Daoy (cell line): Measurements from ENCODE around the gene IGFLR1. TPM values are rescaled to one million over a fixed set of nuclear protein-coding genes. Genes with fewer than 3 reads are reported as not detected.
"Not testable (repeated sequence)": the region's sequence is repeated elsewhere in the genome, so short reads cannot be mapped to it uniquely, and the experiment has no call there.

Experiments
- DNase-seq: peaks from one replicate; pipeline ENCODE4 v3.0.0-alpha.2; 2015; ENCODE audit warnings: low read depth
- total RNA-seq: library from RNA; depleted of rRNA; stranded (reverse); fragments of >200 nt; shearing (Covaris generic); gene quantifications from 2 replicates; pipeline ENCODE4 v1.2.3, GENCODE V29; 2014; rRNA removed

Gene IGFLR1
- total RNA-seq, 1 experiment from 2014 or later = 3.9 TPM

DNA sequence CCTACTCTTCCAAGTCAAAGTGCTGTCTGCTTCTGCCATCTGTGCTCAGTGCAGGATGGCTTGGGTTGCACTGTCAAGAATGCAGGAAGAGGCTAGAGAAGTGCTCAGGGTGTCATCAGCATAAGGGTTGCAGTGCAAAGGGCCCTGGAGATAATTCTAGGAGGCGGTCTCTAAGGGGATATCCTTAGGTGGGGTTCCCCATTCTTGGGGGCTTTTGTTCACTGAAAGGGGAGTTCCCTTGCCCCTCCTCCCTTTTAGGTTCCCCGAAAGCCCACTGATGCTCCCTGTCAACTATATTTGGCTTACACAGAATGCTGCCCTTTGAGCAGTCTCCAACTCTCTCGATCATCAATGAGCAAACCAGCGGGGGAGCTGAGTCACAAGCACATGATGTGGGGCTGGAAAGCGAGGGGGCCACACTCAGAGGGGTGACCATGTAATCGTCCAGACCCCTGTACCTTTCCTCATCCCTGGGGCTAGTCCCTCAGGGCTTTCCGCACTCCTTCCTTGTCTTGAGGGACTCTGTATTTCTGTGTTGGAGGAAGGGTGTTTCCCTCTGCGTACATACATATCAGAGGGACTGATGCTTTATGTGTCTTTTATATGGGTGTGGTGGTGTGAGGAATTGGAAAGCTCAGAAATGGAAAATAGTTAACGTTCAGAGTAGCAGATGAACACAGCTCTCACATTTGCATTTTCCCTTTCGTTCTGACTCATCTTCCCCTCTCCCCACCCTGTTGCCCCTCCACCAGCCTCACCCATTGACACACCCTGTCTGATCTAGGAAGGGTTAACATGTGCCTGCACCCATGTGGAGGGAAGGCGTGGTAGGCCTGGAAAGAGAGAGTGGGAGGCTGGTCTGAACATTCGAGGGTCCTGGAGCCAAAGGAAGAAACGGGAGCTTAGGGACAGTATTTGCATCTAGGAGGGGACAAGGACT is 31.2 kb downstream of the IGFLR1 start:
- peak; percentile 35 for DNase-seq

DNA sequence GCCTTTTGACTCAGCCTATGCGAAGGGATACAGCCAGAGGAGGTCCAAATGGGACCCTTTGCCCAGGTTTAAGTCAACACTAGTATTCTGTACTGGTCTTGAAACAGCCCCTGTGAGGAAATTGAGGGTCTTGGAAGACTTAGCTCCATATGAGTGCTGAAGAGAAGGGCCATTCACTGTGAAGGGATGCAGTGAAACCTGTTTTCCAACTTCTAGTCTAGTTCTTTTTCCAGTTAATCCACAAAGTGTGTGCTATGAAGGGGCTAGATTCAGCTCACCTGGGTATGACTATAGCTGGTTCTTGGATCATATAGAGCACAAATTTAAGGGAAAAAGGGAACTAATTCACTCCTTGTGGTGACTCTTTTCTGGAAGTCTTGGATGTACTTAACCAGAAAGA is 33.9 kb downstream of the IGFLR1 start:
- DNase-seq = no peak

DNA sequence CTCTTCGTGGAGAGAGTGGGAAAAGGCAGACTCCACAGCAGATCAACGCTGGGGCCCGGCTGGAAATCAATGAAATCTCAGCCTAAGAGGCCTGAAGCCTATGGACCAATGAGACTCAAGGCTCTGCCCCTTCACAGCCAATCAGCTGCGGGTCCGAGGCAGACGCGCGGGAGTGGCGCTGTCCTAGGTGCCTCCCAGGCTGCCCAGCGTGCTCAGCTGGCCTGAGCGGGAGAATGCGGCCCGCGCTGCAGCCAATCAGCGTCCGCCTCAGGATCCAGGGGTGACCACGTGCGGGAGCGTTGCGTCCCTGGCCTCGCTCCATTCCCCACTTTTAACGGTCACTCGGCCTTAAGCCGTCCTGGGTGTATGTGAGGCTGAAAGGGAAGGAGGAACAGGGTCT is 38.0 kb downstream of the IGFLR1 start, which contains the start of gene ZBTB32:
ZBTB32 (plus strand) TSS at position 341 of the 400 bp plus-strand sequence. CDS start 10,069 bp downstream, outside the sequence.
- peak; percentile 71 for DNase-seq

DNA sequence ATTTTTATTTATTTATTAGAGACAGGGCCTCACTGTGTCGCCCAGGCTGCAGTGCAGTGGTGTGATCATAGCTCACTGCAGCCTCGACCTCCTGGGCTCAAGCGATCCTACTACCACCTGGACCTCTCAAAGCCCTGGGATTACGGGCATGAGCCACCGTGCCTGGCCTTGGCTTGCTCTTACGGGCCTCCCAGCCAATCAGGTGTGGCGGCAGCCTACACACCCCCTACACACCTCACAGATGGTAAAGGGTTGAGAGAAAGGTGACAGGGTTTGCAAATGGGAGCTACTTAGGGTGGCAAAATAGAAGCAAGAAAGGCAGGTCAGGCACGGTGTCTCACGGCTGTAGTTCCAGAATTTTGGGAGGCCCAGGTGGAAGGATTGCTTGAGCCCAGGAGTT is 38.9 kb downstream of the IGFLR1 start:
- DNase-seq = no peak

DNA sequence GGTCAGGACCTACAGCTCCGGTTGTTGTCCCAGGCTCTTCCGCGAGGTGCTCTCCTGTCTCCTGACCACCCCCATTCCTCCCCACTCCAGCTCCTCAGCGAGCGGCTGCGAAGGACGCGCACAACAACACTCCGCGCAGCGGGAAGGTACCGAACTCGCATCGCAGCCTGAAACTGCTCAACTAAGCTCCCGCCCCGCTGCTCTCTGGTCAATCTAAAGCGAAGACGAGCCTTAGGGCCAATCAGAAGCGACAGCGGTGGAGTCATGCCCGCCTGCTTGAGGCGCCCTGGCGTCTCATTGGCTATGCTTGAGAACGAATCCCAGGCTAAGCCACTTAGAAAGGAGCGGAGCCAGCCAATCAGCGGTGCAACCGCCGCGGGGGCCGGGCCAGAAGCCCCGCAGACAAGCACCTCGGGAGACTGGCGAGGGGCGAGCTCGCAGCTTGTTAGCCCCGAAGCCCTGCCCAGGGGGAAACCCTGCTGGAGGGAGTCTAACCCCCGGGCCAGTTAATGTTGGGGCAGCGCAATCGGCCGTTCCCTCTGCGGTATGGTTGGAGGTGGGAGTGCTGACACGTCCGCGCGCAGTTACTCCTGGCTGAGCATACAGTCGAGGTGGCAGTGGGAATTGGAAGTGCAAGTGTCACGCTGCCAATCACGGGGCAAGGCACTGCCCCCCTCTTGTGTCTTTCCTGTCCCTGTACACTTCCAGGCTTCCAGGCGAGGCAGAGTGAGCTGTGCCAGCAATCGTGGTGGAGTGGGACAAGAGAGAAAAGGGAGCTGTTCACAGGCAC is 39.8 kb downstream of the IGFLR1 start:
- peak; percentile 99 for DNase-seq

DNA sequence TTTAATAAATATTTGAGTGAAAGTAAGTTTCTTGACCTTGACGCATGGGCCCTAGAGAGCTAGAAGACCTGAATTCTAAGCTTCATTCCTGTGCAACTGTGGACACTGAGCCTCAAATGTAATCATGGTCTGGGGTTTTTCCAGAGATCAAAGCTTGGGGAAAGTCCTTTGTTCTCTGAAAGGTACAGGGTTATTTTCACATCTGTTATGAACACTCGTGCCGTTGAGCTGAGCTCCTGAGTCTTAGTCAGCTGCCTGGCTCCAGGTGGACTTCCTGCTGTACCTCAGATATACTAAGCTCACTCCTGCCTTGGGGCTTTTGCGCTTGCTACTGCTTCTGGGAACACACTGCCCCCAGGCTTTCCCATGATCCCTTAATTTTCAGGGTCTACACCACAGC is 45.4 kb downstream of the IGFLR1 start:
- no peak for DNase-seq

DNA sequence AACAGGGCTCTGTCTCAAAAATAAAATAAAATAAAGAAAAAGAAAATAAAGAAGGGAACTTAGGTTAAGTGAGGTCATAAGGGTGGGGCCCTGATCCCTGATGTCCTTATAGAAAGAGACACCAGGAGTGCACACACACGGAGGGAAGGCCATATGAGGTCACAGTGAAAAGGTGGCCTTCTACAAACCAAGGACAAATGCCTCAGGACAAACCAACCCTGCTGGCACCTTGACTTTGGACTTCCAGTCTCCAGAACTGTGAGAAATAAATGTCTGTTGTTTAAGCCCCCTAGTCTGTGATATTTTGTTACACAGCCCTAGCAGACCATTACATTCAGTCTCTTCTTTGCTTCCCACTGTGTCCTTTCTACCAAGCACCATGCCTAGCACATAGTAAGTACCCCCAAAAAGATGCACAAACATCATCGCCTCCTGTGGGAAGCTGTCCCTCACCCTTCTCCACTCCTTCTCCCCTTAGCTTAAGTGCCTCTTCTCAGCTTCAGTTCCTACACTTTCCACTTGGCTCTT is 46.3 kb downstream of the IGFLR1 start:
- DNase-seq = no peak

DNA sequence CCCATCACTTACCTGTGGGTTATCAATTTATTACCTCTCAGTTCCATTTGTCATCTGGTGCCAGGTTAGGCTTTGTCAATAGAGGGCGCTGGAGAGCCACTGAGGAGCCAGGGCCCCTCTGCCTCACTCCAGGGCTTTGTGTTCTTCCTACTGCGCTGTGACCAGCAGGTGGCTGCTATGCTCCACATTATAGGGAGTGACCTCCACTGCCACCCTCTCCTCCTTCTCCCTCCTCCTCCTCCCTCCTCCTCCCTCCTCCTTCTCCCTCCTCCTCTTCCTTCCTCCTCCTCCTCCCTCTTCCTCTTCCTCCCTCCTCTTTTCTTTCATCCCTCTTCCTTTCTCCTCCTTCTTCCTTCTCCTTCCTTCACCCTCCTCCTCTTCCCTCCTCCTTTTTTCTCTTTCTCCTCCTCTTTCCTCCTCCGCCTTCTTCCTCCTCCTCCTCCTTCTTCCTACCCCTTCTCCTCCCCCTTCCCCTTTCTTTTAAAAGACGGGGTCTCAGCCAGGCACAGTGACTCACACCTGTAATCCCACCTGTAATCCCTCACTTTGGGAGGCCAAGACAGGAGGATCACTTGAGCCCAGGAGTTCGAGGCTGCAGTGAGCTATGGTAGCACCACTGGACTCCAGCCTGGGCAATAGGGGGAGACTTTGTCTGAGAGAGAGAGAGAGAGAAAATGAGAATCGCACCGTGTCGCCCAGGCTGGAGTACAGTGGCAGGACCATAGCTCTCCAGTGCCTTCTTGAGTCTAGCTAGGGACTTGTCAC is 48.2 kb downstream of the IGFLR1 start:
- DNase-seq = peak; percentile 89

DNA sequence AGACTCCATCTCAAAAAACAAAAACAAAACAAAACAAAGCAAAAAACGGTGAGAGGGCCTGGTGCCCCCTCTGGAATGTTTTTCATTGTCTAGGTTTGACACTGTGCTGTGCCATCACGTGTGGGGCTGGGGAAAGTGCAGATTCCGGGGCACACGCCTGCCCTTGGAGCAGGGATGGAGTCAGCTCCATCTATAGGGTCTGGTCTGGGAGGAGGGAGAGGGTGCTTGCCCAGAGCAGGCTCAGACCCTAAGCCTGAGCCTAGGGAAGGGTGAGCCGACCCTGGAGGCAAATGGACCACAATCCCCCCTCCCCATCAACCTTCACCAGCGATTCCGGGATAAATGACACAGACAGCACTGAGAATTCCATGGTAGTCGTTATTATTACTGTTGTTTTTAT is 48.8 kb downstream of the IGFLR1 start:
- DNase-seq = no peak

DNA sequence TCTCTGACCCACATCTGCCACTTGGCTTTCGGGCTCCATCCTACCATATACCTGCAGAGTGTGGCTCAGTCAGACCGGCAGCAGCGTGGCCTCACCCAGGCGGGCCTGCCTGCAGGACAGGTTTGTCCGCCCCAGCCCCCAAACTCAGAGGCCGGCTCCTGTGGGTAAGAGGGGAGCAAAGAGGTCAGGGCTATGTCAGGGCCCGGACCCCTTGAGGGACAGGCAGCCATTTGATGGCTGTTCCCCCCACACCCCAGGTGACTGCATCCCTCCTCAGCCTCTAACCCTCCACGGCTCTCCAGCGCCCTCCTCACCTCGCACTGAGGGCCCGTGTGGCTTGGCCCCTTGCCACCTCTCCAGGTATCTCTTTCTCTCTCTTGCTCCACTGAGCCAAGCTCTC is 50.2 kb downstream of the IGFLR1 start:
- DNase-seq = no peak

DNA sequence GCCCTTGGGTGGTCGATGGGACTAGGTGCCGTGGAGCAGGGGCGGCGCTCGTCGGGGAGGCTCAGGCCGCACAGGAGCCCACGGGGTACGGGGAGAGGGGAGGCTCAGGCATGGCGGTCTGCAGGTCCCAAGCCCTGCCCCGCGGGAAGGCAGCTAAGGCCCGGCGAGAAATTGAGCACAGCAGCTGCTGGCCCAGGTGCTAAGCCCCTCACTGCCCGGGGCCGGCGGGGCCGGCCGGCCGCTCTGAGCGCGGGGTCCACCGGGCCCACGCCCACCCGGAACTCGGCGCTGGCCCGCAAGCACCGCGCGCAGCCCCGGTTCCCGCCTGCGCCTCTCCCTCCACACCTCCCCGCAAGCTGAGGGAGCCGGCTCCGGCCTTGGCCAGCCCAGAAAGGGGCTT is 51.1 kb downstream of the IGFLR1 start:
- DNase-seq = not testable (repeated sequence)

DNA sequence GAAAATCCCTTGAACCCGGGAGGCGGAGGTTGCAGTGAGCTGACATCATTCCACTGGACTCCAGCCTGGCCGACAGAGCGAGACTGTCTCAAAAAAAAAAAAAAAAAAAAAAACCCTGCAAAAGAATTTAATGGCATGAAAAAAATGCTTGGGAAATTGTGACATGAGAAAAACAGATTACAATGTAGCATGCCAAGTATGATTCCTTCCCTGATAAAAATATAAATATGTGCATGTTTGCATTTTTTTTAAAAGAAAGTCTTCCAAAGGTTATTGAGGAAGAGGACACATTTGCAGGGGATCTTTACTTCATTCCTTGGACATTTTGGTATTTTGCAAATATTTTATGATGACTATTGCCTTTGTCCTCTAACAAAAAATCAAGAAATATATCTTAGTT is 52.4 kb downstream of the IGFLR1 start:
- DNase-seq = no peak

Other genes with a start within 250 kb of the IGFLR1 start
- gene DMKN, start 228.8 kb downstream of the IGFLR1 start, total RNA-seq = 38.1 and 54.3 TPM in 2 replicates
- gene SBSN, start 214.1 kb downstream of the IGFLR1 start, total RNA-seq = 0.11 TPM in 1 of 2 replicates, not detected in the other
- gene GAPDHS, start 209.0 kb downstream of the IGFLR1 start, total RNA-seq = not detected in 2 replicates
- gene TMEM147, start 196.8 kb downstream of the IGFLR1 start, total RNA-seq = 113 and 114 TPM in 2 replicates
- gene ATP4A, start 178.8 kb downstream of the IGFLR1 start, total RNA-seq = not detected in 2 replicates
- not detected in 2 replicates for gene PMIS2, start 156.3 kb downstream of the IGFLR1 start, total RNA-seq
- 14.9 and 21.3 TPM in 2 replicates for gene HAUS5, start 129.7 kb downstream of the IGFLR1 start, total RNA-seq
- gene RBM42, start 113.4 kb downstream of the IGFLR1 start, total RNA-seq = 129 and 147 TPM in 2 replicates
- not detected in 2 replicates for gene ETV2, start 100.7 kb downstream of the IGFLR1 start, total RNA-seq
- gene COX6B1, start 94.1 kb downstream of the IGFLR1 start, total RNA-seq = 460 and 655 TPM in 2 replicates
- not detected in 2 replicates for gene UPK1A, start 75.9 kb downstream of the IGFLR1 start, total RNA-seq
- gene ZBTB32, start 37.9 kb downstream of the IGFLR1 start, total RNA-seq = 0.06 TPM in 1 of 2 replicates, not detected in the other
- 6.3 and 18.6 TPM in 2 replicates for gene KMT2B, start 24.4 kb downstream of the IGFLR1 start, total RNA-seq
- gene U2AF1L4, start 3.0 kb upstream of the IGFLR1 start, total RNA-seq = 9.6 and 16.7 TPM in 2 replicates
- gene PSENEN, start 3.2 kb upstream of the IGFLR1 start, total RNA-seq = 52.4 and 63.9 TPM in 2 replicates
- 13.3 and 13.8 TPM in 2 replicates for gene LIN37, start 6.1 kb upstream of the IGFLR1 start, total RNA-seq
- 0.06 TPM in 1 of 2 replicates, not detected in the other for gene HSPB6, start 14.6 kb upstream of the IGFLR1 start, total RNA-seq
- 1.6 and 3.2 TPM in 2 replicates for gene PROSER3, start 15.7 kb upstream of the IGFLR1 start, total RNA-seq
- gene ARHGAP33, start 33.1 kb upstream of the IGFLR1 start, total RNA-seq = 7.0 and 9.0 TPM in 2 replicates
- gene PRODH2, start 70.4 kb upstream of the IGFLR1 start, total RNA-seq = not detected in 2 replicates
- gene NPHS1, start 110.1 kb upstream of the IGFLR1 start, total RNA-seq = not detected in 2 replicates
- gene KIRREL2, start 114.5 kb upstream of the IGFLR1 start, total RNA-seq = 0.34 and 0.60 TPM in 2 replicates
- 2.5 and 6.5 TPM in 2 replicates for gene APLP1, start 126.1 kb upstream of the IGFLR1 start, total RNA-seq
- gene NFKBID, start 158.1 kb upstream of the IGFLR1 start, total RNA-seq = 8.5 and 33.9 TPM in 2 replicates
- not detected in 2 replicates for gene HCST, start 160.1 kb upstream of the IGFLR1 start, total RNA-seq
- gene TYROBP, start 165.8 kb upstream of the IGFLR1 start, total RNA-seq = not detected in 2 replicates
- gene LRFN3, start 193.9 kb upstream of the IGFLR1 start, total RNA-seq = 1.2 and 1.4 TPM in 2 replicates